Left ventricle myocardium superior (tissue), 1 donor: ENCODE measurements around the gene EFNA1. TPM values are rescaled to one million over a fixed set of nuclear protein-coding genes. Genes with fewer than 3 reads are reported as not detected.
"Not testable (repeated sequence)": the region's sequence is repeated elsewhere in the genome, so short reads cannot be mapped to it uniquely, and the experiment has no call there.

Experiments
- ATAC-seq: fragments of 200-7000 bp; cut with Tn5 transposase; one replicate; pipeline ENCODE4 v1.9.1; 2020; ENCODE audit warnings: mild to moderate bottlenecking, moderate library complexity
- DNase-seq: peaks from one replicate; pipeline ENCODE4 v3.0.0-alpha.2; 2020
- intact Hi-C: fragments of 100-400 bp; cut with micrococcal nuclease; formaldehyde crosslinking; loops from one replicate; pipeline ENCODE4 v1.11.0; 2022
- total RNA-seq: library from RNA; stranded (reverse); fragmentation: NEBNext Ultra II Directional; extraction: Animal tissue kit (Norgen Biotek cat#: 25700); gene quantifications from one replicate; pipeline ENCODE4 v1.2.1, GENCODE V29; 2021
- donor health status: DM: no; HTN: yes; CAD: no; lungs with severe emphysema.

EFNA1 gene
- total RNA-seq, 1 donor from 2014 or later: 51.0 TPM

- DNase-seq, intact Hi-C loops, ATAC-seq: not testable (repeated sequence)
Observed at GRCh38 chr1:155118090-155118489, 9.6 kb upstream of the EFNA1 start.

- ATAC-seq: no peak
- DNase-seq: no peak
- intact Hi-C loops: no loop called here
Observed at GRCh38 chr1:155120253-155120652, 7.4 kb upstream of the EFNA1 start.

GRCh38 chr1:155121249-155121648 is 6.4 kb upstream of the EFNA1 start:
- ATAC-seq (no peak), DNase-seq (no peak)
- intact Hi-C loops: no loop called here

GRCh38 chr1:155122308-155122707 is 5.4 kb upstream of the EFNA1 start:
- intact Hi-C loops: no loop called here
- no peak for DNase-seq

GRCh38 chr1:155123801-155124200 is 3.9 kb upstream of the EFNA1 start:
- no peak for ATAC-seq
- no peak for DNase-seq
- intact Hi-C loops: no loop called here

More at GRCh38 chr1:155122308-155122707, 5.4 kb upstream of the EFNA1 start:
- ATAC-seq: no peak

- DNase-seq (no peak), ATAC-seq (no peak)
- intact Hi-C loops: no loop called here
Observed at GRCh38 chr1:155124503-155125463, 2.9 kb upstream of the EFNA1 start.

GRCh38 chr1:155125511-155125945 is 2.1 kb upstream of the EFNA1 start:
- ATAC-seq (no peak), DNase-seq (peak; percentile 36)
- intact Hi-C loops: no loop called here

GRCh38 chr1:155125946-155126555 is 1.6 kb upstream of the EFNA1 start:
- DNase-seq (peak; percentile 74), ATAC-seq (peak; percentile 7)
- intact Hi-C loops: no loop called here

- DNase-seq (peak; percentile 41), ATAC-seq (peak; percentile 0)
- intact Hi-C loops: no loop called here
Observed at GRCh38 chr1:155126556-155127104, 1.0 kb upstream of the EFNA1 start.

GRCh38 chr1:155127967-155128754 is 485 bp downstream of the EFNA1 start:
- intact Hi-C loops: no loop called here
- ATAC-seq: no peak
- no peak for DNase-seq

- peak; percentile 50 for DNase-seq
- peak; percentile 18 for ATAC-seq
Observed at GRCh38 chr1:155128755-155129473, 1.2 kb downstream of the EFNA1 start.

GRCh38 chr1:155130272-155131006 is 2.8 kb downstream of the EFNA1 start:
- intact Hi-C loops: no loop called here
- ATAC-seq (no peak), DNase-seq (no peak)

More at GRCh38 chr1:155128755-155129473, 1.2 kb downstream of the EFNA1 start:
- intact Hi-C loops: no loop called here

GRCh38 chr1:155131285-155131684 is 3.6 kb downstream of the EFNA1 start:
- peak; percentile 80 for DNase-seq
- intact Hi-C loops: no loop called here
- ATAC-seq: peak; percentile 11

- intact Hi-C loops: no loop called here
- DNase-seq (no peak), ATAC-seq (no peak)
Observed at GRCh38 chr1:155131856-155132255, 4.2 kb downstream of the EFNA1 start.

- DNase-seq (no peak), ATAC-seq (no peak)
- intact Hi-C loops: no loop called here
Observed at GRCh38 chr1:155133799-155134281, 6.2 kb downstream of the EFNA1 start.

GRCh38 chr1:155134322-155134721 is 6.6 kb downstream of the EFNA1 start:
- no peak for ATAC-seq
- intact Hi-C loops: no loop called here
- no peak for DNase-seq

- peak; percentile 86 for DNase-seq
- intact Hi-C loops: no loop called here
- ATAC-seq: peak; percentile 65
Observed at GRCh38 chr1:155134880-155135414, 7.3 kb downstream of the EFNA1 start.
